Testis (tissue), 2 donors: Measurements from ENCODE around the gene TTC9C.

Source experiments
- CTCF ChIP-seq, 3 experiments: fragments of 450-650 bp in 2 of 3; fragments of 200-600 bp in 1 of 3; sonication (generic) in 1 of 3; IDR thresholded peaks; one replicate each; pipeline ENCODE4 v1.5.1; 2016 to 2019; ENCODE audit warnings: antibody characterized with exemption in 3 of 3, mild to moderate bottlenecking in 2 of 3, moderate library complexity in 1 of 3
- POLR2A ChIP-seq: fragments of 450-650 bp; IDR thresholded peaks from one replicate; pipeline ENCODE4 v1.6.1; 2017; ENCODE audit warnings: antibody characterized with exemption, mild to moderate bottlenecking, moderate library complexity

GRCh38 chr11:62689421-62690183, 38.7 kb upstream of the TTC9C start, which contains the start of gene LRRN4CL:
- TF ChIP-seq CTCF (IDR thresholded peaks at IDR 0.05) (no peak), POLR2A (no peak)
